HepG2 (cell line): ENCODE results near the gene RPS25. TPM values are rescaled to one million over a fixed set of nuclear protein-coding genes. Genes with fewer than 3 reads are reported as not detected.

Experiments used
- AFF4 ChIP-seq: sonication (generic); formaldehyde crosslinking; IDR thresholded peaks from 2 replicates; pipeline ENCODE4 v1.4.0; 2020; ENCODE audit warnings: missing genetic modification reagents
- HNRNPK ChIP-seq: fragments of 200-400 bp; formaldehyde crosslinking; IDR thresholded peaks from 2 replicates; pipeline ENCODE4 v1.6.1; 2018; ENCODE audit warnings: low read length, low read depth, moderate library complexity, mild to moderate bottlenecking; ENCODE audit not compliant: poor library complexity, severe bottlenecking
- NFE2 ChIP-seq: sonication (generic); formaldehyde crosslinking; IDR thresholded peaks from 2 replicates; pipeline ENCODE4 v1.4.0; 2020; ENCODE audit warnings: missing genetic modification reagents
- NKX3-1 ChIP-seq: sonication (generic); formaldehyde crosslinking; IDR thresholded peaks from 2 replicates; pipeline ENCODE4 v1.5.0; 2020; ENCODE audit warnings: missing genetic modification reagents
- ZC3H4 ChIP-seq: sonication (generic); formaldehyde crosslinking; IDR thresholded peaks from 2 replicates; pipeline ENCODE4 v1.4.0; 2020; ENCODE audit warnings: missing genetic modification reagents, borderline replicate concordance
- ZNF282 ChIP-seq: fragments of 450-650 bp; IDR thresholded peaks from 2 replicates; pipeline ENCODE4 v1.6.1; 2018; ENCODE audit not compliant: partially characterized antibody
- ZNF530 ChIP-seq: sonication (generic); formaldehyde crosslinking; IDR thresholded peaks from 2 replicates; pipeline ENCODE4 v1.5.0; 2020; ENCODE audit warnings: low read depth, mild to moderate bottlenecking, missing genetic modification reagents
- ZNF746 ChIP-seq: sonication (generic); formaldehyde crosslinking; IDR thresholded peaks from 2 replicates; pipeline ENCODE4 v1.8.0; 2022; ENCODE audit warnings: mild to moderate bottlenecking, missing genetic modification reagents
- ZNF768 ChIP-seq: sonication (generic); formaldehyde crosslinking; IDR thresholded peaks from 2 replicates; pipeline ENCODE4 v1.4.0; 2020; ENCODE audit warnings: missing genetic modification reagents
- ZNF879 ChIP-seq: sonication (generic); formaldehyde crosslinking; IDR thresholded peaks from 2 replicates; pipeline ENCODE4 v1.8.1; 2023; ENCODE audit warnings: missing genetic modification reagents
- polyA plus RNA-seq, 8 experiments: library from polyadenylated mRNA; depleted of rRNA in 3 of 8; stranded (reverse) in 7 of 8; unstranded in 1 of 8; fragments of >200 nt; fragmentation: Illumina TruSeq in 4 of 8; extraction: Trizol in 4 of 8; gene quantifications; 2 replicates each; pipeline versions ENCODE4 v1.2.1 to v1.2.3, GENCODE V29; 2011 to 2016; ENCODE audit warnings: low read depth in 4 of 8, missing spikeins in 1 of 8, mixed read lengths in 1 of 8; ENCODE audit not compliant: insufficient read depth in 1 of 8
- total RNA-seq, 5 experiments: library from RNA; depleted of rRNA; stranded (reverse); fragments of >200 nt; fragmentation: Illumina TruSeq; extraction: Trizol; gene quantifications; 2 replicates each; pipeline ENCODE4 v1.2.3, GENCODE V29; 2016; ENCODE audit warnings: low read depth in 1 of 5
- TF ChIP-seq, protein P1 (sequence below): IDR thresholded peaks from 2 replicates; pipeline ENCODE4 v1.6.1; 2016; ENCODE audit warnings: missing biosample characterization, missing genetic modification reagents, low read depth
- TF ChIP-seq, protein P2 (sequence below): sonication (generic); formaldehyde crosslinking; IDR thresholded peaks from 2 replicates; pipeline ENCODE4 v1.9.0; 2021; ENCODE audit warnings: missing genetic modification reagents, borderline replicate concordance
- TF ChIP-seq, protein P3 (sequence below): sonication (generic); formaldehyde crosslinking; IDR thresholded peaks from 2 replicates; pipeline ENCODE4 v1.9.0; 2021; ENCODE audit warnings: mild to moderate bottlenecking, missing genetic modification reagents

Gene RPS25
- total and polyA plus RNA-seq, 2 of the 13 experiments (the other 11 are each of a cell fraction or from before 2014, with no cell fraction given), result 839 to 1,415 TPM

- TF ChIP-seq, protein P1, sequence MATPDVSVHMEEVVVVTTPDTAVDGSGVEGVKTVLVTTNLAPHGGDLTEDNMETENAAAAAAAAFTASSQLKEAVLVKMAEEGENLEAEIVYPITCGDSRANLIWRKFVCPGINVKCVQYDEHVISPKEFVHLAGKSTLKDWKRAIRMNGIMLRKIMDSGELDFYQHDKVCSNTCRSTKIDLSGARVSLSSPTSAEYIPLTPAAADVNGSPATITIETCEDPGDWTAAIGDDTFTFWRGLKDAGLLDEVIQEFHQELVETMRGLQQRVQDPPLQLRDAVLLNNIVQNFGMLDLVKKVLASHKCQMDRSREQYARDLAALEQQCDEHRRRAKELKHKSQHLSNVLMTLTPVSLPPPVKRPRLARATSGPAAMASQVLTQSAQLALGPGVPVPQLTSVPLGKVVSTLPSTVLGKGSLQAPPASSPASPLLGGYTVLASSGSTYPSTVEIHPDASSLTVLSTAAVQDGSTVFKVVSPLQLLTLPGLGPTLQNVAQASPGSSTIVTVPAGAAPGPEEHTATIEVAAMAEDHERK (CRISPR knock-in tag), result no peak
- TF ChIP-seq ZNF530 (no peak), ZC3H4 (no peak; the same call in 1 of the 2 replicates), NKX3-1 (CRISPR knock-in tag) (no peak), ZNF879 (CRISPR knock-in tag) (no peak), ZNF768 (no peak), AFF4 (CRISPR knock-in tag) (no peak), ZNF746 (CRISPR knock-in tag) (no peak; the same call in 1 of the 2 replicates), HNRNPK (no peak), NFE2 (no peak), ZNF282 (no peak)
- TF ChIP-seq, protein P2, sequence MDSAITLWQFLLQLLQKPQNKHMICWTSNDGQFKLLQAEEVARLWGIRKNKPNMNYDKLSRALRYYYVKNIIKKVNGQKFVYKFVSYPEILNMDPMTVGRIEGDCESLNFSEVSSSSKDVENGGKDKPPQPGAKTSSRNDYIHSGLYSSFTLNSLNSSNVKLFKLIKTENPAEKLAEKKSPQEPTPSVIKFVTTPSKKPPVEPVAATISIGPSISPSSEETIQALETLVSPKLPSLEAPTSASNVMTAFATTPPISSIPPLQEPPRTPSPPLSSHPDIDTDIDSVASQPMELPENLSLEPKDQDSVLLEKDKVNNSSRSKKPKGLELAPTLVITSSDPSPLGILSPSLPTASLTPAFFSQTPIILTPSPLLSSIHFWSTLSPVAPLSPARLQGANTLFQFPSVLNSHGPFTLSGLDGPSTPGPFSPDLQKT (CRISPR knock-in tag), result no peak
- TF ChIP-seq, protein P3, sequence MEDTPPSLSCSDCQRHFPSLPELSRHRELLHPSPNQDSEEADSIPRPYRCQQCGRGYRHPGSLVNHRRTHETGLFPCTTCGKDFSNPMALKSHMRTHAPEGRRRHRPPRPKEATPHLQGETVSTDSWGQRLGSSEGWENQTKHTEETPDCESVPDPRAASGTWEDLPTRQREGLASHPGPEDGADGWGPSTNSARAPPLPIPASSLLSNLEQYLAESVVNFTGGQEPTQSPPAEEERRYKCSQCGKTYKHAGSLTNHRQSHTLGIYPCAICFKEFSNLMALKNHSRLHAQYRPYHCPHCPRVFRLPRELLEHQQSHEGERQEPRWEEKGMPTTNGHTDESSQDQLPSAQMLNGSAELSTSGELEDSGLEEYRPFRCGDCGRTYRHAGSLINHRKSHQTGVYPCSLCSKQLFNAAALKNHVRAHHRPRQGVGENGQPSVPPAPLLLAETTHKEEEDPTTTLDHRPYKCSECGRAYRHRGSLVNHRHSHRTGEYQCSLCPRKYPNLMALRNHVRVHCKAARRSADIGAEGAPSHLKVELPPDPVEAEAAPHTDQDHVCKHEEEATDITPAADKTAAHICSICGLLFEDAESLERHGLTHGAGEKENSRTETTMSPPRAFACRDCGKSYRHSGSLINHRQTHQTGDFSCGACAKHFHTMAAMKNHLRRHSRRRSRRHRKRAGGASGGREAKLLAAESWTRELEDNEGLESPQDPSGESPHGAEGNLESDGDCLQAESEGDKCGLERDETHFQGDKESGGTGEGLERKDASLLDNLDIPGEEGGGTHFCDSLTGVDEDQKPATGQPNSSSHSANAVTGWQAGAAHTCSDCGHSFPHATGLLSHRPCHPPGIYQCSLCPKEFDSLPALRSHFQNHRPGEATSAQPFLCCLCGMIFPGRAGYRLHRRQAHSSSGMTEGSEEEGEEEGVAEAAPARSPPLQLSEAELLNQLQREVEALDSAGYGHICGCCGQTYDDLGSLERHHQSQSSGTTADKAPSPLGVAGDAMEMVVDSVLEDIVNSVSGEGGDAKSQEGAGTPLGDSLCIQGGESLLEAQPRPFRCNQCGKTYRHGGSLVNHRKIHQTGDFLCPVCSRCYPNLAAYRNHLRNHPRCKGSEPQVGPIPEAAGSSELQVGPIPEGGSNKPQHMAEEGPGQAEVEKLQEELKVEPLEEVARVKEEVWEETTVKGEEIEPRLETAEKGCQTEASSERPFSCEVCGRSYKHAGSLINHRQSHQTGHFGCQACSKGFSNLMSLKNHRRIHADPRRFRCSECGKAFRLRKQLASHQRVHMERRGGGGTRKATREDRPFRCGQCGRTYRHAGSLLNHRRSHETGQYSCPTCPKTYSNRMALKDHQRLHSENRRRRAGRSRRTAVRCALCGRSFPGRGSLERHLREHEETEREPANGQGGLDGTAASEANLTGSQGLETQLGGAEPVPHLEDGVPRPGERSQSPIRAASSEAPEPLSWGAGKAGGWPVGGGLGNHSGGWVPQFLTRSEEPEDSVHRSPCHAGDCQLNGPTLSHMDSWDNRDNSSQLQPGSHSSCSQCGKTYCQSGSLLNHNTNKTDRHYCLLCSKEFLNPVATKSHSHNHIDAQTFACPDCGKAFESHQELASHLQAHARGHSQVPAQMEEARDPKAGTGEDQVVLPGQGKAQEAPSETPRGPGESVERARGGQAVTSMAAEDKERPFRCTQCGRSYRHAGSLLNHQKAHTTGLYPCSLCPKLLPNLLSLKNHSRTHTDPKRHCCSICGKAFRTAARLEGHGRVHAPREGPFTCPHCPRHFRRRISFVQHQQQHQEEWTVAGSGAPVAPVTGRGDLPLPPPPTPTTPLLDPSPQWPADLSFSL (CRISPR knock-in tag), result no peak
Measured at GRCh38 chr11:119029340-119030028, 11.3 kb upstream of the RPS25 start (continued).
